ENCODE results near the gene RNF7.
"Not testable (repeated sequence)": the region's sequence is repeated elsewhere in the genome, so short reads cannot be mapped to it uniquely, and the experiment has no call there.

Gene RNF7
- total RNA-seq, result 11.2 to 44.1 (median 30.9) reads per million in 17 experiments

- DNase-seq, result peak; percentile 98 to 99 (median 99)
These were observed at the start of gene RNF7 for GRCh38 chr3:141738022-141738890. TSS of gene RNF7 (plus strand) at chr3:141738298. CDS start at chr3:141738342, 44 bp downstream.

- peak; percentile 55 to 90 (median 73) for DNase-seq
These were observed 47.5 kb upstream of the RNF7 start for GRCh38 chr3:141690431-141691072.

GRCh38 chr3:141691471-141691870 lies 46.6 kb upstream of the RNF7 start:
- not testable (repeated sequence) for DNase-seq

- not testable (repeated sequence) for DNase-seq
These were observed 45.1 kb upstream of the RNF7 start for GRCh38 chr3:141692973-141693372.

GRCh38 chr3:141699324-141699723 lies 38.8 kb upstream of the RNF7 start:
- no peak for DNase-seq

- no peak for DNase-seq
These were observed 38.2 kb upstream of the RNF7 start for GRCh38 chr3:141699897-141700296.

GRCh38 chr3:141703367-141703766 lies 34.7 kb upstream of the RNF7 start:
- not testable (repeated sequence) for DNase-seq

- DNase-seq, result peak in 1 of 4 experiments; percentile 15
These were observed 30.3 kb upstream of the RNF7 start for GRCh38 chr3:141707741-141708203.

GRCh38 chr3:141708367-141708766 lies 29.7 kb upstream of the RNF7 start:
- DNase-seq, result peak; percentile 72 to 85 (median 80)

- peak in 1 of 4 experiments; percentile 16 for DNase-seq
These were observed 28.9 kb upstream of the RNF7 start for GRCh38 chr3:141709126-141709770.

- DNase-seq, result no peak
These were observed 28.0 kb upstream of the RNF7 start for GRCh38 chr3:141710121-141710520.

GRCh38 chr3:141710888-141711616 lies 27.0 kb upstream of the RNF7 start:
- no peak for DNase-seq

GRCh38 chr3:141714671-141715070 lies 23.4 kb upstream of the RNF7 start:
- DNase-seq, result no peak

GRCh38 chr3:141722081-141722480 lies 16.0 kb upstream of the RNF7 start:
- DNase-seq, result peak in 2 of 4 experiments; percentile 27 to 31

GRCh38 chr3:141722648-141723047 lies 15.4 kb upstream of the RNF7 start:
- no peak for DNase-seq

GRCh38 chr3:141723255-141723654 lies 14.8 kb upstream of the RNF7 start:
- no peak for DNase-seq

- no peak for DNase-seq
These were observed 13.9 kb upstream of the RNF7 start for GRCh38 chr3:141724186-141724585.

- no peak for DNase-seq
These were observed 13.1 kb upstream of the RNF7 start for GRCh38 chr3:141725036-141725435.

- DNase-seq, result no peak
These were observed 11.6 kb upstream of the RNF7 start for GRCh38 chr3:141726483-141726882.

GRCh38 chr3:141728355-141728892 lies 9.7 kb upstream of the RNF7 start:
- no peak for DNase-seq

- no peak for DNase-seq
These were observed 8.9 kb upstream of the RNF7 start for GRCh38 chr3:141729240-141729639.

GRCh38 chr3:141735176-141735575 lies 2.9 kb upstream of the RNF7 start:
- DNase-seq, result no peak

All from suppressor macrophage (primary cell).